Measurements from ENCODE around the gene UBTD1.
"Not testable (repeated sequence)": the region's sequence is repeated elsewhere in the genome, so short reads cannot be mapped to it uniquely, and the experiment has no call there.

Gene UBTD1

DNA sequence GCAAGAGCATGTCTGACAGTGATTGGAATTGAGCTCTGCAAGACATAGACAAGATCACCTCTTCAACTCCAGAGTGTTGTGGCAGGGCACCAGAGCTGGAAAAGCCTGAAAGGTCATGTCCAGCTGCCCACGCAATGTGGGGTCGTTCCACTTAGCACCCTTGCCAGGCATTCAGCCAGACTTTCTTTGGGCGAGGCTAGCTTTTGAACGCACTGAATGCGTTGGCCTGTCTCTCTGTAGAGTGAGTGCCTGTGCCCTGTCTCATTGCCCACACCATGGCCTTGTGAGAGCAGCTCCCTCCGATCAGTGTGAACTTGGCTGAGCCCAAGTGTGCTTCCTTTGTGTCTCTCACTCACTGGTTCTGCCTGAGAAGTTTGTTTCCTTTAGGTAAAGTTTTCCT is 23.3 kb downstream of the UBTD1 start:
- TF ChIP-seq, protein P1, sequence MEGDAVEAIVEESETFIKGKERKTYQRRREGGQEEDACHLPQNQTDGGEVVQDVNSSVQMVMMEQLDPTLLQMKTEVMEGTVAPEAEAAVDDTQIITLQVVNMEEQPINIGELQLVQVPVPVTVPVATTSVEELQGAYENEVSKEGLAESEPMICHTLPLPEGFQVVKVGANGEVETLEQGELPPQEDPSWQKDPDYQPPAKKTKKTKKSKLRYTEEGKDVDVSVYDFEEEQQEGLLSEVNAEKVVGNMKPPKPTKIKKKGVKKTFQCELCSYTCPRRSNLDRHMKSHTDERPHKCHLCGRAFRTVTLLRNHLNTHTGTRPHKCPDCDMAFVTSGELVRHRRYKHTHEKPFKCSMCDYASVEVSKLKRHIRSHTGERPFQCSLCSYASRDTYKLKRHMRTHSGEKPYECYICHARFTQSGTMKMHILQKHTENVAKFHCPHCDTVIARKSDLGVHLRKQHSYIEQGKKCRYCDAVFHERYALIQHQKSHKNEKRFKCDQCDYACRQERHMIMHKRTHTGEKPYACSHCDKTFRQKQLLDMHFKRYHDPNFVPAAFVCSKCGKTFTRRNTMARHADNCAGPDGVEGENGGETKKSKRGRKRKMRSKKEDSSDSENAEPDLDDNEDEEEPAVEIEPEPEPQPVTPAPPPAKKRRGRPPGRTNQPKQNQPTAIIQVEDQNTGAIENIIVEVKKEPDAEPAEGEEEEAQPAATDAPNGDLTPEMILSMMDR (IDR thresholded peaks at IDR 0.05; ENCODE audit: extremely low read depth, insufficient read depth, missing control alignments): no peak
- in situ Hi-C loops (cut with MboI; ENCODE audit: low pct_unique_long_range_greater_than_20kb, low sequenced_read_pairs, unreplicated experiment): no loop called here
- no peak for DNase-seq (ENCODE audit: low spot score)

DNA sequence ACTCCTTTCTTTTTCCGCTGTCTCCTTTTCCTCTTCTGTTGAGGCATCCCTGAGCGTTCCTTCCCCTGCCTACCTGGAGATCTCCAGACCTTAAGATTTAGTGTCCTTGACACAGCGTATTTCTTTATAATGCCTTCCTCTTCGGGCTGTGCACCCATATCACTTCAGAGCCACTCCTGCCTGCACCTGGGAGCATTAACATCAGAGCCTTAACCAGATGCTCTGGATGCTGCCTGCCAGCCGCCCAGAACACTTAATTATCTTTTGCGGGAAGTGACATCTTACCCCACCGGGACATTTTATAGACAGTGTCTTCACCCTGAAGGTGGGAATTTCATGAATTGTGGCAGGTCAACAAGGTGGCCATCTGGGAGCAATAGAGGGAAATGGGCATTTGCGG is 24.2 kb downstream of the UBTD1 start:
- no peak for DNase-seq (ENCODE audit: low spot score)
- TF ChIP-seq, protein P1 (IDR thresholded peaks at IDR 0.05; ENCODE audit: extremely low read depth, insufficient read depth, missing control alignments): no peak
- in situ Hi-C loops (cut with MboI; ENCODE audit: low pct_unique_long_range_greater_than_20kb, low sequenced_read_pairs, unreplicated experiment): no loop called here

DNA sequence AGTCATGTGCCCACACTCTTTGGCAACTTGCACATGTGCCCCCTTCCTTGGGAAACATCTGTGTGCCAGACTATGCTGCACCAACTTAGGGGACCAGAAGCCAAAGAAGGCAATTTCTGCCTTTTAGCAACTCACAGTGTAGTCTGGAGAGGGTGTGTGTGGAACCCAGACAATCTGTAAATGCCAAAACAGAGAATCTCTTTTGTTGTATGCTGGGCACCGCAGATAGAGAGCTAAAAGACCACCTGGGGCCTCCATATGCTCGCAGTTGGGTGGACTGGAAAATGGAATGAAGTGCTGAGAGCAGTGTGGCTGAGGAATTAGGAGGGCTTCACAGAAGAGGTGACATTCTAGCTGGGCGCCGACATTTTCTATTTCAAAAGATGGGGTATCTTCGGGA is 26.4 kb downstream of the UBTD1 start:
- in situ Hi-C loops (cut with MboI; ENCODE audit: low pct_unique_long_range_greater_than_20kb, low sequenced_read_pairs, unreplicated experiment): no loop called here

DNA sequence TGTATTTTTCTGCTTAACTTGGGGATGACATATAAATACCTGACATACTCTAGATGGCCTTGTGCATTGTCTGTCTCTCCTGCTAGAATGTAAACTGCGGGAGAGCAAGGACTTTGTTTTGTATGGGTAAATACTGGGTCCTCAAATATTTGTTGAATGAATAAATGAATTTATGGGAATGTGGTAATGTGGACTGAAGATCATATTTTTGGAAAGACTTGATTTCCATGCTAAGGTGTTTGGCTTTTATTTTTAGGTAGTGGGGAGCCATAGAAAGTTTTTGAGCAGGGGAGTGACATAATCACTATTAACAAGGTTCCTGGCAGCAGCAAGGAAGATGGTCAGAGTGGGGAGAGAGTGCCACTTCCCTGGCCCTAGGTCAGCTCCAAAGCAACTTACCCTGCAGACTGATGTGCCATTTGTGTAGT is 27.0 kb downstream of the UBTD1 start:
- DNase-seq (ENCODE audit: low spot score): no peak
- in situ Hi-C loops (cut with MboI; ENCODE audit: low pct_unique_long_range_greater_than_20kb, low sequenced_read_pairs, unreplicated experiment): no loop called here
- TF ChIP-seq, protein P1 (IDR thresholded peaks at IDR 0.05; ENCODE audit: extremely low read depth, insufficient read depth, missing control alignments): no peak

More for the DNA sequence above, 26.4 kb downstream of the UBTD1 start:
- TF ChIP-seq, protein P1 (IDR thresholded peaks at IDR 0.05; ENCODE audit: extremely low read depth, insufficient read depth, missing control alignments): no peak
- no peak for DNase-seq (ENCODE audit: low spot score)

DNA sequence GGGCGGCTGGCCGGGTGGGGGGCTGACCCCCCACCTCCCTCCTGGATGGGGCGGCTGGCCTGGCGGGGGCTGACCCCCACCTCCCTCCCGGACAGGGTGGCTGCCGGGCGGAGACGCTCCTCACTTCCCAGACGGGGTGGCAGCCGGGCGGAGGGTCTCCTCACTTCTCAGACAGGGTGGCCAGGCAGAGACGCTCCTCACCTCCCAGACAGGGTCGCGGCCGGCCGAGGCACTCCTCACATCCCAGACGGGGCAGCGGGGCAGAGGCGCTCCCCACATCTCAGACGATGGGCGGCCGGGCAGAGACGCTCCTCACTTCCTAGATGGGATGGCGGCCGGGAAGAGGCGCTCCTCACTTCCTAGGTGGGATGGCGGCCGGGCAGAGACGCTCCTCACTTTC is 30.2 kb downstream of the UBTD1 start:
- in situ Hi-C loops (cut with MboI; ENCODE audit: low pct_unique_long_range_greater_than_20kb, low sequenced_read_pairs, unreplicated experiment); DNase-seq (ENCODE audit: low spot score): not testable (repeated sequence)

DNA sequence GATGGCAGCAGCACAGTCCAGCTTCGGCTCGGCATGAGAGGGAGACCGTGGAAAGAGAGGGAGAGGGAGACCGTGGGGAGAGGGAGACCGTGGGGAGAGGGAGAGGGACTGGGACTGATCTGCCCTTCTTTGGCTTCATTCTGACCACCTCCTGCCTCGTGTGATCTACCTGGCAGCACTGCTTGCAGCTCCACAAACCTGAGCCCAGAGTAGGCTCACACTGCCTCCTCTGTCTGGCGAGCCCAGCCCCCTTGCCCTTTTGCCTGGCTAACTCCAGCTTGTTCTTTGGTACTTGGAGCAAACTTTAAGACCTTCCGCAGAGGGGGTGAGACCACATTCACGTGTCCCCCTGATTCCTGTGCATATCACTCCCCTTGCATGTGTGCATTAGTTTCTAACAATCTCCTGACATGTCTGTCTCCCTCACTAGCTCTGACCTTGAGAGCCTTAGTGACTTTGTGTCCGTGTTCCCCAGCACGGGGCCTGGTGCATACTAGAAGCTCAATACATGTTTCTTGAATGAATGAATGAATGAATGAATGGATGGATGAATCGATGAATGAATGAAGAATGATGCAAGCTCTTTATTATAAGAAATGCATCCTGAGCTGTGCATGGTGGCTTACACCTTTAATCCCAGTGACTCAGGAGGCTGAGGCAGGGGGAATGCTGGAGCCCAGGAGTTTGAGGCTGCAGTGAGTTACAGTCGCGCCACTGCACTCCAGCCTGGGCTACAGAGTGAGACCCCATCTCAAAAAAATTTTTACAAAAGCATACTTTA is 31.2 kb downstream of the UBTD1 start:
- TF ChIP-seq, protein P1 (IDR thresholded peaks at IDR 0.05; ENCODE audit: extremely low read depth, insufficient read depth, missing control alignments): no peak
- in situ Hi-C loops (cut with MboI; ENCODE audit: low pct_unique_long_range_greater_than_20kb, low sequenced_read_pairs, unreplicated experiment): no loop called here
- DNase-seq (ENCODE audit: low spot score): no peak

DNA sequence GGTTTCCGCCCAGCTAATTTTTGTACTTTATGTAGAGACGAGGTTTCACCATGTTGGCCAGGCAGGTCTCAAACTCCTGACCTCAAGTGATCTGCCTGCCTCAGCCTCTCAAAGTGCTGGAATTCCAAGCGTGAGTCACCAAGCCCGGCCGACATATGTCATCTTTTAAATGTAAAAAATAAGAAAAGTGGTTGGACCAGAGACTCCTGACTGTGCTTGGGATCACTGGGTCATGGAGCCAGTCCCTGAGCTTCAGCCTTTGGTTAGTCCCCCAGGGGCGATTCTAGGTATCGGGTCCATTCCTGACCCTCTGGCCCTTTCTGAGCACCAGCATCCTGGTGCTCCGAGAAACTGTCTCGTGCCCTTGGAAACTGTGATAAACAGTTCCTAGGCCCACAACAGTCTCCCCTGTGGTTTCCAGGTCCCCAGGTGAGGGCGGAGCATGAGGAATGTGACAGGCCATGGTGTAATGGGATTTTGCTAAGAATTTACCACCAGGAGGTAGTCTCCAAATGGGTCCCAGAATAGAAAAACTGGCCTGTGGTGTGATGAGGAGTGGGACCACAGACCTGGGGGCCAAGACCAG is 32.8 kb downstream of the UBTD1 start:
- TF ChIP-seq, protein P1 (IDR thresholded peaks at IDR 0.05; ENCODE audit: extremely low read depth, insufficient read depth, missing control alignments): no peak
- in situ Hi-C loops (cut with MboI; ENCODE audit: low pct_unique_long_range_greater_than_20kb, low sequenced_read_pairs, unreplicated experiment): no loop called here
- DNase-seq (ENCODE audit: low spot score): no peak
